Parathyroid adenoma (tissue), 2 donors: Measurements from ENCODE around the gene RCAN1.
"Not testable (repeated sequence)": the region's sequence is repeated elsewhere in the genome, so short reads cannot be mapped to it uniquely, and the experiment has no call there.

ENCODE experiments used
- H2AFZ ChIP-seq: fragments of 300-600 bp; sonication (generic); one replicate; pipeline ENCODE4 v1.7.0; 2017; ENCODE audit warnings: antibody characterized with exemption, mild to moderate bottlenecking
- H3K27ac ChIP-seq: fragments of 300-600 bp; sonication (generic); one replicate; pipeline ENCODE4 v1.7.0; 2017
- H3K27me3 ChIP-seq: fragments of 300-600 bp; sonication (generic); one replicate; pipeline ENCODE4 v1.7.0; 2017; ENCODE audit warnings: low read length; ENCODE audit not compliant: control insufficient read depth, insufficient read depth
- H3K36me3 ChIP-seq: fragments of 300-600 bp; sonication (generic); one replicate; pipeline ENCODE4 v1.7.0; 2017; ENCODE audit warnings: low read length; ENCODE audit not compliant: control insufficient read depth, insufficient read depth
- H3K4me1 ChIP-seq: fragments of 300-600 bp; sonication (generic); one replicate; pipeline ENCODE4 v1.7.0; 2017; ENCODE audit warnings: control low read depth
- H3K4me2 ChIP-seq: fragments of 300-600 bp; sonication (generic); one replicate; pipeline ENCODE4 v1.7.0; 2017; ENCODE audit warnings: low read length
- H3K4me3 ChIP-seq: fragments of 300-600 bp; sonication (generic); one replicate; pipeline ENCODE4 v1.7.0; 2017; ENCODE audit warnings: low read depth, low read length
- H3K79me2 ChIP-seq: fragments of 300-600 bp; sonication (generic); one replicate; pipeline ENCODE4 v1.7.0; 2017; ENCODE audit warnings: control low read depth
- H3K9ac ChIP-seq: fragments of 300-600 bp; sonication (generic); one replicate; pipeline ENCODE4 v1.7.0; 2017; ENCODE audit warnings: mild to moderate bottlenecking
- H3K9me3 ChIP-seq: fragments of 300-600 bp; sonication (generic); one replicate; pipeline ENCODE4 v1.7.0; 2017; ENCODE audit warnings: low read length; ENCODE audit not compliant: control insufficient read depth
- TF ChIP-seq, protein P1 (sequence below): fragments of 300-600 bp; sonication (generic); IDR thresholded peaks from one replicate; pipeline ENCODE4 v1.7.0; 2017; ENCODE audit warnings: antibody characterized with exemption, mild to moderate bottlenecking
- donor health status: primary hyperparathyroidism.

RCAN1 gene

DNA sequence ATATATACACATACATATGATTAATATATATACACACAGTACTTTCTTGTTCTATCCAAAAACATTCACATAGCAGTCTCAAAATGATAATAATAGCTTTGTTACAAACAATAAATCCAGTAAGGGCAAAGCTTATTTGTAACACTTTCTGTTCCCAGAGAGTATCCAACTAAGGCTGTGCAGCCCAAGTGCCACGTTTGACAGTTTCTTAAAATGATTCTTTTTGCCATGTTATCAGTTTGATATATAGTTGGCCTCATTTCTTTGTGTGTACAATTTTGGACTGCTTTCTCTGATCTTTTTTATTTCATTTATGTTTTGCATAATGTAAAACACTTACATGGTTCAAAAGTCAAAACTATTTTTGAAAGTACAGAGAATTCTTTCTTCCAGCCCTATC lies 114.7 kb downstream of the RCAN1 start:
- TF ChIP-seq, protein P1, sequence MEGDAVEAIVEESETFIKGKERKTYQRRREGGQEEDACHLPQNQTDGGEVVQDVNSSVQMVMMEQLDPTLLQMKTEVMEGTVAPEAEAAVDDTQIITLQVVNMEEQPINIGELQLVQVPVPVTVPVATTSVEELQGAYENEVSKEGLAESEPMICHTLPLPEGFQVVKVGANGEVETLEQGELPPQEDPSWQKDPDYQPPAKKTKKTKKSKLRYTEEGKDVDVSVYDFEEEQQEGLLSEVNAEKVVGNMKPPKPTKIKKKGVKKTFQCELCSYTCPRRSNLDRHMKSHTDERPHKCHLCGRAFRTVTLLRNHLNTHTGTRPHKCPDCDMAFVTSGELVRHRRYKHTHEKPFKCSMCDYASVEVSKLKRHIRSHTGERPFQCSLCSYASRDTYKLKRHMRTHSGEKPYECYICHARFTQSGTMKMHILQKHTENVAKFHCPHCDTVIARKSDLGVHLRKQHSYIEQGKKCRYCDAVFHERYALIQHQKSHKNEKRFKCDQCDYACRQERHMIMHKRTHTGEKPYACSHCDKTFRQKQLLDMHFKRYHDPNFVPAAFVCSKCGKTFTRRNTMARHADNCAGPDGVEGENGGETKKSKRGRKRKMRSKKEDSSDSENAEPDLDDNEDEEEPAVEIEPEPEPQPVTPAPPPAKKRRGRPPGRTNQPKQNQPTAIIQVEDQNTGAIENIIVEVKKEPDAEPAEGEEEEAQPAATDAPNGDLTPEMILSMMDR, result no peak
- no peaks in the 10 kb centered on the region for H3K36me3 ChIP-seq
- H3K27me3 ChIP-seq, result no peaks in the 10 kb centered on the region
- H3K79me2 ChIP-seq, result peaks cover 6% of the 10 kb centered on the region
- no peaks in the 10 kb centered on the region for H3K4me1 ChIP-seq
- no peak overlapping the region for H3K4me3 ChIP-seq
- no peak overlapping the region for H3K9ac ChIP-seq
- no peak overlapping the region for H3K27ac ChIP-seq
- no peak overlapping the region for H3K4me2 ChIP-seq
- no peaks in the 10 kb centered on the region for H3K9me3 ChIP-seq
- H2AFZ ChIP-seq, result no peak overlapping the region

DNA sequence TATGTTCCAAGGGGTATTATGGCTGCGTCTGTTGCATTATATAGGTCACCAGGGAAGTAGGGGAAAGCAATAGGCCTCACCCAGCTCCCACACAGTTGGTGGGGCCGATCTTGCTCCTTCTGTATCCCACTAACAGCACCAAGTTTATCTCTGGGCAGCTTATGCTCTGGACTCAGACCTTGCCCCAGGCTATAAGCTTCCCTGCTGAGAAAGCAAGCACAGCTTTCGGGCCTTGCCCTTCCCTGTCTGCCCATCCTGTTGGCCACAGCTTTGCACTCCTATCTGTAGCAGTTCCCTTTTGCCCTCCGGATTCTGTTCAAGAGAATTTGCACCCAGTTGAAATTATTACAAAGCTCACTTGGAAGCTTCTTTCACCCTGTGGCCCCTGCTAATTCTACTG lies 115.8 kb downstream of the RCAN1 start:
- TF ChIP-seq, protein P1, result no peak
- H3K9me3 ChIP-seq, result no peaks in the 10 kb centered on the region
- H2AFZ ChIP-seq, result no peak overlapping the region
- H3K4me1 ChIP-seq, result no peaks in the 10 kb centered on the region
- no peak overlapping the region for H3K9ac ChIP-seq
- H3K79me2 ChIP-seq, result peaks cover 4% of the 10 kb centered on the region
- no peak overlapping the region for H3K4me2 ChIP-seq
- H3K36me3 ChIP-seq, result no peaks in the 10 kb centered on the region
- H3K27ac ChIP-seq, result no peak overlapping the region
- H3K4me3 ChIP-seq, result no peak overlapping the region
- H3K27me3 ChIP-seq, result no peaks in the 10 kb centered on the region

DNA sequence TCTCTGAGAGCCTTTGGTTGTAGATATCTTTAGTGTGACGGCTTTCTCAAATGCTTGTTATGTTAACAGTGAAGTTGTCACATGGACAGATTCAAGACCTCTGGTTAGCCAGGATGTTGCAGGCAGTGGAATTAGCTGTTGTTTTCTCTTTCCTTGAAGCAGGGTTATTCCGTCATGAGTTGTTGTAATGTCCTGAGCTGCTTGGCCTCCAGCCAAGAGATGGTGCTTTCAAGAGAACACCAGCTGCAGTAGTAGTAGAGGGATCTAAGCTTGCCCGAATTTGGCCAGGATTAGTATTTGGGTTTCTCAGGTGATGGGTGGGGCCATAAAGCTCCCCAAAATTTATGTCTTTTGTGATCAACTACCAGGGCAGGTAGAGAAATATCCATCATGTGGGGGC lies 116.3 kb downstream of the RCAN1 start:
- Histone ChIP-seq H2AFZ (no peak overlapping the region), H3K27ac (no peak overlapping the region), H3K4me1 (no peaks in the 10 kb centered on the region), H3K27me3 (no peaks in the 10 kb centered on the region), H3K4me2 (no peak overlapping the region), H3K36me3 (no peaks in the 10 kb centered on the region), H3K9me3 (no peaks in the 10 kb centered on the region), H3K79me2 (peaks cover 4% of the 10 kb centered on the region), H3K9ac (no peak overlapping the region), H3K4me3 (no peak overlapping the region)
- TF ChIP-seq, protein P1, result no peak

DNA sequence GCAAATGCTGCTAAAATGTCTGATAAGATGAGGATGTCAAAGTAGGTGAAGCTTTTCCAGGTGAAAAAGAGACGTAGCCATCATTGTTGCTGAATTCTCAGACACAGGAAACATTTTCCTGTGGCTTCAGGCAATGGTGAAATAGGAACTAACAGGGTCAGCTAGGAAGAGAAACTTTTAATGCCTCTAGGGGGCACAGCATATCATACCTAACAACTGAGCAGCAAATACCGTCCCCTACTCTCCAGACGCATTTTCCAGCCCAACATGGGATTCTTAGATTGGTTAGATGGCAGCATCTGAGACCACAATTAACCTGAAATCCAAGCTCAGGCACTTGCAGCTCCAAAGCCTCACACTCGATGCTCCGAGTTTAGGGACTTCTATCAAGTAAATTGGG lies 131.1 kb downstream of the RCAN1 start:
- H3K9me3 ChIP-seq, H3K27me3 ChIP-seq, H3K4me2 ChIP-seq, H3K36me3 ChIP-seq, H3K4me3 ChIP-seq, H3K27ac ChIP-seq, H3K9ac ChIP-seq, H2AFZ ChIP-seq, H3K4me1 ChIP-seq, H3K79me2 ChIP-seq: not testable (repeated sequence)

DNA sequence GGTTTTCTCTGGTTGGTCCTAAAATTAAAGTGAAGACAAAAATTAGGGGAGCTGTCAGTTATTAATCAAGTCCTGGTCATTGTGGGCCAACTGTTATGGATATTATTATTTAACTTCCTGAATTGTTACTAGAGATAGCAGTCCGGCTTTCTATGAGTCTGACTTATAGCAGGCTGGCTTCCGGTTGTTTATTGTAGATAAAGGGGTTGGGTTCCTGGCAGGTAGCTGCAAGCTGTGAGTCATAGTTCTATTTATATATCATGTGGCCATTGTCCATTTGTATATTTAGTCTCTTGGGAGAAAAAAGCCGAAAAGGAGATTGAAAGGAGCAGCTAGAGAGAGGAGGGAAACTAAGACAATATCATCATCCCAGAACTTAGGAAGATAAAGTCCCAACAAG lies 131.5 kb downstream of the RCAN1 start:
- not testable (repeated sequence) for H2AFZ ChIP-seq

DNA sequence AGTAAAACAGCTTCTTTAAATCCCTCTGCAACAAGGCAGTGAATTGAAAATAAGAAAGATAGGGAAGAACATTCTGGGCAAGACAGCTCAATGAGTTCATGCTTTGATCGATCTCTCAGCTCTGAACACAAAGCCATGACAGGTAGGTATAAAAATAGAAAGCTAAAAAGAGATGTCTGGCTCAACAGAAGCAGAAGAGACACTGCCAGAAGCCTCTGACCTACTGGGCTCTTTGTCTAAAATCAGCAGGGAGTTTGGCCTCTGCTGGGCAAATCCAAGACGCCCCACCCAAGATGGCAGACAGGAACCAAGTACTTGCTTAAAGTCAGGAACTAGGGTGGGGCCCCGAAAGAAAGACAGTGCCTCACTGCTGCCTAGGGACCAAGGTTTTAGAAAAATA lies 147.6 kb downstream of the RCAN1 start:
- H3K4me2 ChIP-seq, H3K4me3 ChIP-seq, H3K9me3 ChIP-seq, H3K27me3 ChIP-seq, H2AFZ ChIP-seq, H3K36me3 ChIP-seq, H3K79me2 ChIP-seq, H3K9ac ChIP-seq, H3K27ac ChIP-seq, H3K4me1 ChIP-seq: not testable (repeated sequence)

More for the DNA sequence above, 131.5 kb downstream of the RCAN1 start:
- H3K36me3 ChIP-seq, H3K79me2 ChIP-seq, H3K4me2 ChIP-seq, H3K9ac ChIP-seq, H3K27ac ChIP-seq, H3K9me3 ChIP-seq, H3K4me3 ChIP-seq, H3K27me3 ChIP-seq, H3K4me1 ChIP-seq: not testable (repeated sequence)
